Measurements from ENCODE around the gene EFNA2.

The EFNA2 gene

GRCh38 chr19:1249298-1249989, 36.2 kb upstream of the EFNA2 start:
- DNase-seq: peak; percentile 94

- no peak for DNase-seq
Measured at GRCh38 chr19:1249990-1250436, 35.7 kb upstream of the EFNA2 start.

GRCh38 chr19:1250437-1251260, 35.0 kb upstream of the EFNA2 start:
- DNase-seq: peak; percentile 82

- peak; percentile 49 for DNase-seq
Measured at GRCh38 chr19:1251330-1252220, 34.1 kb upstream of the EFNA2 start.

GRCh38 chr19:1252221-1252820, 33.4 kb upstream of the EFNA2 start:
- no peak for DNase-seq

- DNase-seq: peak; percentile 94
Measured at GRCh38 chr19:1252821-1253513, 32.7 kb upstream of the EFNA2 start.

- DNase-seq: no peak
Measured at GRCh38 chr19:1253514-1254080, 32.1 kb upstream of the EFNA2 start.

GRCh38 chr19:1254081-1254527, 31.6 kb upstream of the EFNA2 start:
- no peak for DNase-seq

GRCh38 chr19:1254530-1255185, 31.0 kb upstream of the EFNA2 start:
- no peak for DNase-seq

- no peak for DNase-seq
Measured at GRCh38 chr19:1255186-1256161, 30.2 kb upstream of the EFNA2 start.

GRCh38 chr19:1256646-1257474, 28.8 kb upstream of the EFNA2 start:
- DNase-seq: no peak

GRCh38 chr19:1257475-1258162, 28.1 kb upstream of the EFNA2 start:
- DNase-seq: no peak

- no peak for DNase-seq
Measured at GRCh38 chr19:1258163-1258492, 27.5 kb upstream of the EFNA2 start.

- DNase-seq: no peak
Measured at GRCh38 chr19:1258707-1259205, 26.9 kb upstream of the EFNA2 start.

GRCh38 chr19:1259206-1259875, 26.3 kb upstream of the EFNA2 start:
- DNase-seq: no peak

- DNase-seq: no peak
Measured at GRCh38 chr19:1259876-1260748, 25.6 kb upstream of the EFNA2 start.

Data from NCI-H1436 (cell line).